ENCODE data around the gene CLSTN3.
A peak's percentile ranks its signal among the peaks of the same experiment; 100 is the strongest.
"Not testable (repeated sequence)": the region's sequence is repeated elsewhere in the genome, so short reads cannot be mapped to it uniquely, and the experiment has no call there.

CLSTN3 gene

GRCh38 chr12:7154042-7154441, 23.9 kb downstream of the CLSTN3 start:
- DNase-seq: no peak

- no peak for DNase-seq
Measured at GRCh38 chr12:7154901-7155470, 24.8 kb downstream of the CLSTN3 start.

- DNase-seq: no peak
Measured at GRCh38 chr12:7155471-7156034, 25.4 kb downstream of the CLSTN3 start.

- no peak for DNase-seq
Measured at GRCh38 chr12:7156259-7157197, 26.4 kb downstream of the CLSTN3 start.

GRCh38 chr12:7157391-7157790, 27.2 kb downstream of the CLSTN3 start:
- DNase-seq: no peak

GRCh38 chr12:7158781-7159609, 28.8 kb downstream of the CLSTN3 start:
- DNase-seq: no peak

- DNase-seq: no peak
Measured at GRCh38 chr12:7160183-7160582, 30.0 kb downstream of the CLSTN3 start.

- no peak for DNase-seq
Measured at GRCh38 chr12:7161327-7161726, 31.2 kb downstream of the CLSTN3 start.

- no peak for DNase-seq
Measured at GRCh38 chr12:7161811-7162210, 31.6 kb downstream of the CLSTN3 start.

- DNase-seq: peak; percentile 41 to 42
Measured at GRCh38 chr12:7162691-7163114, 32.5 kb downstream of the CLSTN3 start.

GRCh38 chr12:7169951-7170350, 39.8 kb downstream of the CLSTN3 start:
- no peak for DNase-seq

- no peak for DNase-seq
Measured at GRCh38 chr12:7171854-7172253, 41.7 kb downstream of the CLSTN3 start.

- DNase-seq: no peak
Measured at GRCh38 chr12:7175493-7175892, 45.3 kb downstream of the CLSTN3 start.

GRCh38 chr12:7176595-7176994, 46.4 kb downstream of the CLSTN3 start:
- no peak for DNase-seq

GRCh38 chr12:7178481-7178880, 48.3 kb downstream of the CLSTN3 start:
- DNase-seq: no peak

GRCh38 chr12:7180685-7181084, 50.5 kb downstream of the CLSTN3 start:
- no peak for DNase-seq

- not testable (repeated sequence) for DNase-seq
Measured at GRCh38 chr12:7186058-7186457, 55.9 kb downstream of the CLSTN3 start.

- DNase-seq: peak; percentile 80 to 84
Measured at GRCh38 chr12:7188562-7189397, 58.6 kb downstream of the CLSTN3 start.

- DNase-seq: peak; percentile 84 to 88
Measured at GRCh38 chr12:7189398-7190267, 59.5 kb downstream of the CLSTN3 start, which contains the start of gene PEX5. Gene PEX5 (plus strand): TSS chr12:7189686. CDS start chr12:7190378, 692 bp downstream.

- peak; percentile 29 to 39 for DNase-seq
Measured at GRCh38 chr12:7190268-7191055, 60.3 kb downstream of the CLSTN3 start.

Data from activated T-cell treated with anti-CD3 and anti-CD28 coated beads, Interleukin-2, amount 50 U/mL, for 48 hours (primary cell).